Heart right ventricle (tissue), 16 donors: ENCODE results near the gene ZNF366. TPM values are rescaled to one million over a fixed set of nuclear protein-coding genes. Genes with fewer than 3 reads are reported as not detected.

Source experiments
- ATAC-seq, 8 donors: fragments of 200-7000 bp; cut with Tn5 transposase; one replicate each; pipeline ENCODE4 v1.9.1; 2020; ENCODE audit warnings: mild to moderate bottlenecking in 8 of 8, moderate library complexity in 8 of 8, moderate number of reproducible peaks in 1 of 8
- DNase-seq, 2 donors: peaks; one replicate each; pipeline ENCODE4 v3.0.0-alpha.2; 2020
- H3K27ac ChIP-seq, 10 donors: fragments of 200-600 bp; sonication (generic) in 2 of 10; one replicate each; pipeline versions ENCODE4 v1.5.0 to v1.8.0; 2020 to 2022; ENCODE audit warnings: mild to moderate bottlenecking in 3 of 10
- H3K27me3 ChIP-seq, 7 donors: fragments of 200-600 bp; one replicate each; pipeline ENCODE4 v1.8.0; 2021 to 2022; ENCODE audit warnings: mild to moderate bottlenecking in 2 of 7
- H3K36me3 ChIP-seq, 9 donors: fragments of 200-600 bp; sonication (generic) in 1 of 9; one replicate each; pipeline versions ENCODE4 v1.5.0 to v1.8.0; 2020 to 2022; ENCODE audit warnings: mild to moderate bottlenecking in 2 of 9
- H3K4me1 ChIP-seq, 9 donors: fragments of 200-600 bp; sonication (generic) in 1 of 9; one replicate each; pipeline versions ENCODE4 v1.5.0 to v1.8.0; 2020 to 2022; ENCODE audit warnings: mild to moderate bottlenecking in 4 of 9
- H3K4me3 ChIP-seq, 10 donors: fragments of 200-600 bp; sonication (generic) in 2 of 10; one replicate each; pipeline versions ENCODE4 v1.5.0 to v1.8.0; 2020 to 2022; ENCODE audit warnings: mild to moderate bottlenecking in 7 of 10, moderate library complexity in 2 of 10
- H3K9me3 ChIP-seq, 11 donors: fragments of 200-600 bp in 10 of 11; sonication (generic) in 2 of 11; one replicate each; pipeline versions ENCODE4 v1.5.0 to v1.8.0; 2013 to 2022; ENCODE audit warnings: mild to moderate bottlenecking in 2 of 11, control low read depth in 1 of 11, moderate library complexity in 1 of 11
- WGBS, 2 donors: extraction: QIAGEN DNeasy Blood & Tissue Kit; methylation state at CpG; one replicate each; pipeline ENCODE4 v1.1.7; 2013; ENCODE audit warnings: inconsistent platforms in 1 of 2; 5-methylcytosine and 5-hydroxymethylcytosine counted together
- intact Hi-C, 10 donors: fragments of 100-400 bp; cut with DNase I; formaldehyde crosslinking; loops; one replicate each; pipeline versions ENCODE4 v1.11.1 to v1.14.2; 2022
- polyA plus RNA-seq, 2 donors: library from polyadenylated mRNA; stranded (reverse); fragments of 200-250 nt; gene quantifications; one replicate each; pipeline ENCODE4 v1.2.3, GENCODE V29; 2013
- total RNA-seq, 10 donors: library from RNA; stranded (reverse); fragmentation: NEBNext Ultra II Directional in 3 of 10; extraction: Animal tissue kit (Norgen Biotek cat#: 25700) in 3 of 10; gene quantifications; one replicate each; pipeline versions ENCODE4 v1.2.1 to v1.2.4, GENCODE V29; 2021 to 2023
- TF ChIP-seq, protein P1 (sequence below), 9 donors: fragments of 200-600 bp; sonication (generic) in 2 of 9; IDR thresholded peaks; one replicate each; pipeline versions ENCODE4 v1.5.0 to v1.8.0; 2021 to 2022; ENCODE audit warnings: antibody characterized with exemption in 9 of 9, mild to moderate bottlenecking in 5 of 9, moderate library complexity in 1 of 9
- donor health status: Arrhythmogenic right ventricular cardiomyopathy.
- donor health status: ischemic (EF 13 %, LVEDD 7.1; RV severe dilation, severe dysfunction).
- donor health status: healthy with polysubstance abuse.
- donor health status: DM: no; HTN: yes; CAD: no.
- donor health status: DM: no; HTN: no; CAD: no.
- donor health status: ischemic (EF 25% LVEDD 6.9; RV normal size, moderate dysfunction).
- donor health status: ischemic (EF 25% LVEDD 5.7; RV mildly dilated, moderate dysfunction).
- donor health status: healthy.
- donor health status: DM: yes; HTN: yes; CAD: no.
- donor health status: Ischemic cardiomyopathy.
- donor health status: ischemic (EF 35%, LVEDD 5.7; RV mildly dilated, moderate dysfunction).
- donor health status: nonischemic (EF 11% LVEDD 7.7; RV severe dilation, severe dysfunction).
- donor health status: DM: yes; HTN: yes; CAD: no.
- donor health status: PGD.
- donor health status: ischemic (EF 29% LVEDD 5.4; RV normal size, mild dysfunction).
- donor health status: nonischemic (EF 23%, LVEDD 6.1; RV moderate dilation, normal function).

Gene ZNF366
- total and polyA plus RNA-seq, 12 donors = 1.7 to 10.5 (median 5.2) TPM

DNA sequence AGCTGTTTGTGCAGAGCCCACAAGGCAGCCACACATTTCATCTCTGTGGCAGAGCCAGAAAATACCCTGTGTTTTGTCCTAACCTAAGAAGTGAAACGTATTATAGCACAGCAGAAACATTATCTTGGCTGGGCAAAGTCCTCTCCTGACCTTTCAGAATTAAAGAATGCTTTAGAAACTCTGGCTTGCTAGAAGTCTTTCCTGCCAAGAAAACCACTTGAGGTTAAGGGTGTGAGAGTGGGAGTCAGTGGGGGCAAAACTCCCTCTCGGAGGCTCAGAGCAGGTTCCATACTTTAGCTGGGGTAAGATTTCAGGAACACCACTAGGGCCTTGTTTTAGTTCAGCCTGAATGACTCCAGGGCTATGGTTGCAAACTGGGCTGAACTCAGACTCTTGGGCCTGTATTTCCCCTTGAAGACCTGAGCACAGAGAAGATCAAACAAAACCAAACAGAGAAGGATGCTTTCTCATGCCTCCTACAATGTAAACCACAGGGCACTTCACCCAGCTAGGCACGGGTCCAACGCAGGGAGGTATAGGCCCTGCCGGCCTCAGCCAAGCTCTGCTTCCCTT lies 48.0 kb downstream of the ZNF366 start:
- intact Hi-C loops = loop anchor here in 4 of 10 donors (5.0 to 10.0 kb wide), 5 partner anchors 33 to 92 kb away; partner anchors contain the start of gene ZNF366 (in 1 of the 4)
- DNase-seq (no peak), ATAC-seq (no peak)
- TF ChIP-seq, protein P1, sequence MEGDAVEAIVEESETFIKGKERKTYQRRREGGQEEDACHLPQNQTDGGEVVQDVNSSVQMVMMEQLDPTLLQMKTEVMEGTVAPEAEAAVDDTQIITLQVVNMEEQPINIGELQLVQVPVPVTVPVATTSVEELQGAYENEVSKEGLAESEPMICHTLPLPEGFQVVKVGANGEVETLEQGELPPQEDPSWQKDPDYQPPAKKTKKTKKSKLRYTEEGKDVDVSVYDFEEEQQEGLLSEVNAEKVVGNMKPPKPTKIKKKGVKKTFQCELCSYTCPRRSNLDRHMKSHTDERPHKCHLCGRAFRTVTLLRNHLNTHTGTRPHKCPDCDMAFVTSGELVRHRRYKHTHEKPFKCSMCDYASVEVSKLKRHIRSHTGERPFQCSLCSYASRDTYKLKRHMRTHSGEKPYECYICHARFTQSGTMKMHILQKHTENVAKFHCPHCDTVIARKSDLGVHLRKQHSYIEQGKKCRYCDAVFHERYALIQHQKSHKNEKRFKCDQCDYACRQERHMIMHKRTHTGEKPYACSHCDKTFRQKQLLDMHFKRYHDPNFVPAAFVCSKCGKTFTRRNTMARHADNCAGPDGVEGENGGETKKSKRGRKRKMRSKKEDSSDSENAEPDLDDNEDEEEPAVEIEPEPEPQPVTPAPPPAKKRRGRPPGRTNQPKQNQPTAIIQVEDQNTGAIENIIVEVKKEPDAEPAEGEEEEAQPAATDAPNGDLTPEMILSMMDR (IDR thresholded peaks at IDR 0.05) = no peak
- no peak overlapping the region for H3K4me3 ChIP-seq
- peaks cover 0 to 55% (median 0%) of the 10 kb centered on the region in 9 donors for H3K36me3 ChIP-seq
- WGBS, 2 donors = 63 to 69% methylated on average over 5 of the region's 5 CpGs
- no peaks in the 10 kb centered on the region for H3K27me3 ChIP-seq
- H3K27ac ChIP-seq = peak overlapping the region in 2 of 10 donors; percentile 1 to 60
- H3K4me1 ChIP-seq = peaks cover 9 to 73% (median 52%) of the 10 kb centered on the region in 9 donors
- H3K9me3 ChIP-seq = no peaks in the 10 kb centered on the region

DNA sequence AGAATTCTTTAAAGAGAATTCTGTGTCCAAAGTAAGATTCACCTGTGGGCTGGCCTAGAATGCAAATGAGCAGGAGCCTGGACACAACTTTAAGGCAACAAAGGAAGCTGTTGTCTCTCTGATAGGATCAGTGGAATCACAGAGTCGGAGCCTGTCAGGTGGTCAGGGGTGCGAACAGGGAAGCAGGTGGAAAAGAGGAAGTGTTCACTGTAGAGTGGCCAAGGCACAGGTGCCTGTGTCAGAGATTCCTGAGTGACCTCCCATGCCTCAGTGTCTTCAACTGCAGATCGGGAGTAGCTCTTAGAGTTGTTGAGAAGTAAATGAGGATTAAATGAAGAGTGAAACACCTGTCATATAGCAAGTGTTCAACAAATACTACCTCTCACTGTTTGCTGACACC lies 48.8 kb downstream of the ZNF366 start:
- intact Hi-C loops = loop anchor here in 4 of 10 donors (5.0 to 10.0 kb wide), 5 partner anchors 34 to 91 kb away; partner anchors contain the start of gene ZNF366 (in 1 of the 4)
- 90 to 93% methylated on average over 3 of the region's 3 CpGs for WGBS, 2 donors
- Histone ChIP-seq H3K9me3 (no peaks in the 10 kb centered on the region), H3K36me3 (peaks cover 0 to 61% (median 0%) of the 10 kb centered on the region in 9 donors), H3K4me3 (no peak overlapping the region), H3K27me3 (no peaks in the 10 kb centered on the region), H3K4me1 (peaks cover 16 to 73% (median 52%) of the 10 kb centered on the region in 9 donors), H3K27ac (peak overlapping the region in 1 of 10 donors; percentile 60)
- TF ChIP-seq, protein P1 (IDR thresholded peaks at IDR 0.05) = no peak
- DNase-seq (no peak), ATAC-seq (no peak)

DNA sequence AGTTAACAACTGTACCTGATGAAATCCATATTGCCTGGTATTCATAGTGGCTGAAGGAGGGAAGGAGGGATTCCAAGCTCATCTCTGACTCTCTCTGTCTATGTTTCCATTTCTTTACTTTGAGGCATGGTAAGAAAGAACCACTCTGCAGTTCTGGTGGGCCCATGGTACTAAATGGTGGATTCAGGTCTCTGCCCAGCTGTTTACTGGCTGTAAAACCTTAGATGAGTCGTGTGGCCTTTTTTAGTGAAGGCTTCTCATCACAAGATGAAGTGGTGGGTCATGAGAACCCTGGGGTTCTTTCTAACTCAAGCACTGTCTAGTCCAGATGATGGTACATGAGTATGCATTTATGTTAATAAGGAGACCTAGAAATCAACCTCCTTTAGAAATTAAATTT lies 49.7 kb downstream of the ZNF366 start:
- DNase-seq (no peak), ATAC-seq (no peak)
- WGBS, 2 donors = 93 to 97% methylated on average over 1 of the region's 1 CpG
- no peak overlapping the region for H3K4me3 ChIP-seq
- no peaks in the 10 kb centered on the region for H3K27me3 ChIP-seq
- TF ChIP-seq, protein P1 (IDR thresholded peaks at IDR 0.05) = no peak
- peaks cover 0 to 61% (median 0%) of the 10 kb centered on the region in 9 donors for H3K36me3 ChIP-seq
- H3K9me3 ChIP-seq = no peaks in the 10 kb centered on the region
- intact Hi-C loops = loop anchor here in 4 of 10 donors (5.0 to 10.0 kb wide), 5 partner anchors 35 to 90 kb away; partner anchors contain the start of gene ZNF366 (in 1 of the 4)
- H3K27ac ChIP-seq = peak overlapping the region in 6 of 10 donors; percentile 0 to 99 (median 93)
- peaks cover 22 to 73% (median 56%) of the 10 kb centered on the region in 9 donors for H3K4me1 ChIP-seq

DNA sequence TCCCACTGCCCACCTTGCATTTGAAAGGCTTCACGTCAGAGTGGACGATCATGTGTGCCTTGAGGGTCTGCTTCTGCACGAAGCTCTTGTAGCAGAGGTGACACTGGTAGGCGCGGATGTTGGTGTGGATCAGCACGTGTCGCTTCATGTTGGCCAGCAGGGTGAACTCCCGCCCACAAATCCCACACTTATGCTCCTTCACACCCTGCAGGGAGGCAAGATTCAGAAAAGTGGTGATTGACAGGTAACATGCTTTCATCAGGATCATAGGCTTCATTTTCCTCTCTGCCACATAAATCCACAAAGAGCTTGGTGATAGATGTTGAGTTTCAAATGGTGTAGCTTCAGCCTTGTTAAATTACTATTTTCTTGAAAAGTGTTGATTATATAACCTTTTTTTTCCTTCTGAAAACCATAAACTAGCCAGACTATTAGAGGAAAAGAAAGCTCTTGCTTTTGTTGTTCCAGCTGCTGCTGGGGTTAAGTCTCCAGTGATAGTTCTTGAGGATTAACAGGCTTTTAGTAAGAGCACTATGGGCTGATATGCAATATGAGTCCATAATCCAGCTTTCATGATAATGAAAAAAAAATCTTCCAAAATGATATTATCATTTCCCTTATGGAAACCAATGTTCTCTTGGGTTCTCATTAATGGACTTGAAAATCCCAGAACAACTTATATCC lies 50.7 kb downstream of the ZNF366 start:
- H3K27ac ChIP-seq = peak overlapping the region in 9 of 10 donors; percentile 0 to 99 (median 92)
- intact Hi-C loops = loop anchor here in 4 of 10 donors (5.0 to 10.0 kb wide), 5 partner anchors 36 to 89 kb away; partner anchors contain the start of gene ZNF366 (in 1 of the 4)

More for the DNA sequence above, 50.7 kb downstream of the ZNF366 start:
- DNase-seq = no peak
- peaks cover 27 to 83% (median 64%) of the 10 kb centered on the region in 9 donors for H3K4me1 ChIP-seq
- WGBS, 2 donors = 93 to 96% methylated on average over 8 of the region's 8 CpGs
- H3K27me3 ChIP-seq = no peaks in the 10 kb centered on the region
- H3K4me3 ChIP-seq = no peak overlapping the region
- no peaks in the 10 kb centered on the region for H3K9me3 ChIP-seq
- peaks cover 0 to 61% (median 0%) of the 10 kb centered on the region in 9 donors for H3K36me3 ChIP-seq
- TF ChIP-seq, protein P1 (IDR thresholded peaks at IDR 0.05) = no peak
- ATAC-seq = no peak
